HCT116 (cell line): Measurements from ENCODE around the gene ARHGEF12. TPM values are rescaled to one million over a fixed set of nuclear protein-coding genes. Genes with fewer than 3 reads are reported as not detected.

Experiments
- ATAC-seq: fragments of 200-7000 bp; cut with Tn5 transposase; 2 replicates; pipeline ENCODE4 v1.9.1; 2020; ENCODE audit warnings: mild to moderate bottlenecking, moderate library complexity
- BruUV-seq: library from RNA; stranded (reverse); fragments of 400-500 nt; replicated peaks from 2 replicates; lab custom pipeline; 2021; lab: Mats Ljungman, UMichigan
- CTCF ChIA-PET: fragments of 300-600 bp; sonication (Branson Sonifier 250); formaldehyde crosslinking; loops from one replicate; lab custom pipeline; 2021; ENCODE audit warnings: antibody characterized with exemption; lab: Charles Lee
- POLR2A ChIA-PET: fragments of 300-600, 350-600 bp; sonication (Branson Sonifier 250); formaldehyde crosslinking; loops from one replicate; lab custom pipeline; 2021; ENCODE audit warnings: antibody characterized with exemption; lab: Charles Lee
- RAD21 ChIA-PET, 2 experiments: fragments of 300-600 bp; sonication (Branson Sonifier 250); formaldehyde crosslinking; loops; one replicate each; lab custom pipeline; 2023; ENCODE audit warnings: low total read pairs in 2 of 2; ENCODE audit not compliant: uncharacterized antibody in 2 of 2, unreplicated experiment in 2 of 2, low non-redundant PET in 1 of 2; lab: Charles Lee
- DNase-seq: peaks from one replicate; pipeline ENCODE4 v3.0.0-alpha.2; 2010; ENCODE audit warnings: low read depth, low spot score
- H2AFZ ChIP-seq: fragments of 200-600 bp; shearing (Covaris generic), sonication (generic); 2 replicates; pipeline ENCODE4 v1.6.1; 2017; ENCODE audit warnings: low read depth, mixed run types, mixed read lengths, antibody characterized with exemption, low read length; ENCODE audit not compliant: poor library complexity, severe bottlenecking
- H3K27ac ChIP-seq: 2 replicates; pipeline ENCODE4 v1.5.1; 2012; ENCODE audit warnings: low read depth, low read length
- H3K27me3 ChIP-seq: fragments of 200-600 bp; sonication (generic); 2 replicates; pipeline ENCODE4 v1.6.1; 2016; ENCODE audit warnings: mixed run types, low read length, mixed read lengths; ENCODE audit not compliant: insufficient read depth
- H3K36me3 ChIP-seq, 2 experiments: fragments of 200-500 bp in 1 of 2; fragments of 200-600 bp in 1 of 2; sonication (Bioruptor generic) in 1 of 2; sonication (generic) in 1 of 2; 2 replicates each; pipeline versions ENCODE4 v1.5.1 to v1.6.1; 2014 to 2016; ENCODE audit warnings: low read length in 2 of 2, inconsistent platforms in 1 of 2, mixed read lengths in 1 of 2, mixed run types in 1 of 2; ENCODE audit not compliant: insufficient read depth in 2 of 2, control insufficient read depth in 1 of 2
- H3K4me1 ChIP-seq, 2 experiments: fragments of 200-600 bp in 1 of 2; sonication (generic) in 1 of 2; 2 replicates each; pipeline versions ENCODE4 v1.5.1 to v1.6.1; 2012 to 2017; ENCODE audit warnings: low read length in 2 of 2, inconsistent platforms in 1 of 2, mild to moderate bottlenecking in 1 of 2, mixed read lengths in 1 of 2, mixed run types in 1 of 2, moderate library complexity in 1 of 2; ENCODE audit not compliant: insufficient read depth in 2 of 2, control insufficient read depth in 1 of 2
- H3K4me2 ChIP-seq: fragments of 200-600 bp; sonication (generic); 2 replicates; pipeline ENCODE4 v1.6.1; 2017; ENCODE audit warnings: mixed run types, low read length, mixed read lengths
- H3K4me3 ChIP-seq, 2 experiments: fragments of 200-600 bp in 1 of 2; sonication (generic) in 1 of 2; replicated peaks in 1 of 2; 2 replicates each; pipeline ENCODE4 v1.5.1; 2011 to 2016; ENCODE audit warnings: low read length in 2 of 2, control low read depth in 1 of 2, low read depth in 1 of 2, mild to moderate bottlenecking in 1 of 2, mixed read lengths in 1 of 2, mixed run types in 1 of 2
- H3K79me2 ChIP-seq: fragments of 200-600 bp; sonication (generic); 2 replicates; pipeline ENCODE4 v1.6.1; 2017; ENCODE audit warnings: mild to moderate bottlenecking, mixed run types, low read length, moderate library complexity, mixed read lengths; ENCODE audit not compliant: insufficient read depth
- H3K9ac ChIP-seq: fragments of 200-600 bp; sonication (generic); 2 replicates; pipeline ENCODE4 v1.6.1; 2016; ENCODE audit warnings: low read length, mixed read lengths
- H3K9me2 ChIP-seq: fragments of 200-600 bp; sonication (generic), shearing (Covaris generic); 2 replicates; pipeline ENCODE4 v1.6.1; 2017; ENCODE audit warnings: mixed run types, mild to moderate bottlenecking, moderate library complexity; ENCODE audit not compliant: insufficient read depth
- H3K9me3 ChIP-seq, 2 experiments: fragments of 200-500 bp in 1 of 2; fragments of 200-600 bp in 1 of 2; sonication (Bioruptor generic) in 1 of 2; sonication (generic) in 1 of 2; 2 replicates each; pipeline ENCODE4 v1.6.1; 2014 to 2017; ENCODE audit warnings: low read length in 2 of 2, mixed read lengths in 2 of 2, inconsistent platforms in 1 of 2, low read depth in 1 of 2, mild to moderate bottlenecking in 1 of 2, mixed run types in 1 of 2, moderate library complexity in 1 of 2; ENCODE audit not compliant: control insufficient read depth in 1 of 2, insufficient read depth in 1 of 2
- H4K20me1 ChIP-seq: fragments of 200-600 bp; sonication (generic), shearing (Covaris generic); 2 replicates; pipeline ENCODE4 v1.6.1; 2017; ENCODE audit warnings: mixed run types, mild to moderate bottlenecking, moderate library complexity; ENCODE audit not compliant: insufficient read depth
- CBX3 ChIP-seq: IDR thresholded peaks from 2 replicates; pipeline ENCODE4 v1.6.1; 2012; ENCODE audit warnings: low read depth
- CTCF ChIP-seq, 3 experiments: fragments of 200-600 bp in 1 of 3; sonication (generic) in 1 of 3; IDR thresholded peaks in 2 of 3; conservative IDR thresholded peaks in 1 of 3; 2 replicates each; pipeline ENCODE4 v1.5.1; 2012 to 2017; ENCODE audit warnings: low read depth in 2 of 3, low read length in 2 of 3, antibody characterized with exemption in 1 of 3, borderline replicate concordance in 1 of 3, control low read depth in 1 of 3, mild to moderate bottlenecking in 1 of 3, mixed read lengths in 1 of 3, mixed run types in 1 of 3, moderate library complexity in 1 of 3; ENCODE audit not compliant: insufficient read depth in 1 of 3
- EGR1 ChIP-seq: IDR thresholded peaks from 2 replicates; pipeline ENCODE4 v1.6.1; 2012; ENCODE audit warnings: low read depth
- ELF1 ChIP-seq: IDR thresholded peaks from 2 replicates; pipeline ENCODE4 v1.6.1; 2012; ENCODE audit warnings: low read depth, borderline replicate concordance
- EZH2 ChIP-seq: fragments of 200-600 bp; sonication (generic); IDR thresholded peaks from 2 replicates; pipeline ENCODE4 v1.6.1; 2017; ENCODE audit warnings: antibody characterized with exemption, mixed run types
- EZH2phosphoT487 ChIP-seq: fragments of 200-600 bp; IDR thresholded peaks from 2 replicates; pipeline ENCODE4 v1.6.1; 2018; ENCODE audit warnings: antibody characterized with exemption, borderline replicate concordance
- JUND ChIP-seq: IDR thresholded peaks from 2 replicates; pipeline ENCODE4 v1.6.1; 2012
- MAX ChIP-seq: IDR thresholded peaks from 2 replicates; pipeline ENCODE4 v1.6.1; 2012
- POLR2A ChIP-seq: IDR thresholded peaks from 2 replicates; pipeline ENCODE4 v1.7.0; 2011; ENCODE audit warnings: borderline replicate concordance; ENCODE audit not compliant: insufficient read depth, insufficient read length; ENCODE audit errors: extremely low read depth
- POLR2AphosphoS5 ChIP-seq: IDR thresholded peaks from 2 replicates; pipeline ENCODE4 v1.6.1; 2011; ENCODE audit warnings: mild to moderate bottlenecking, low read depth, low read length, moderate library complexity
- RAD21 ChIP-seq: IDR thresholded peaks from 2 replicates; pipeline ENCODE4 v1.6.1; 2012; ENCODE audit warnings: low read depth, mild to moderate bottlenecking
- REST ChIP-seq: IDR thresholded peaks from 2 replicates; pipeline ENCODE4 v1.6.1; 2012; ENCODE audit warnings: low read depth
- SP1 ChIP-seq: IDR thresholded peaks from 2 replicates; pipeline ENCODE4 v1.6.1; 2012; ENCODE audit warnings: low read depth
- SRF ChIP-seq: IDR thresholded peaks from 2 replicates; pipeline ENCODE4 v1.6.1; 2012; ENCODE audit warnings: low read depth
- ZFX ChIP-seq: fragments of 450-650 bp; IDR thresholded peaks from 2 replicates; pipeline ENCODE4 v1.6.1; 2017
- ZNF274 ChIP-seq: fragments of 200-500 bp; sonication (Bioruptor generic); IDR thresholded peaks from 2 replicates; pipeline ENCODE4 v1.6.1; 2014; ENCODE audit warnings: mild to moderate bottlenecking, low read depth, low read length, inconsistent platforms
- intact Hi-C: fragments of 100-400 bp; cut with micrococcal nuclease; formaldehyde crosslinking; loops from 2 replicates; pipeline ENCODE4 v1.10.0; 2022
- total RNA-seq: library from RNA; stranded (reverse); gene quantifications from one replicate; pipeline ENCODE4 v1.2.1, GENCODE V29; 2021; ENCODE audit not compliant: unreplicated experiment

ARHGEF12 gene
- total RNA-seq, 1 experiment from 2014 or later = 81.4 TPM

GRCh38 chr11:120333801-120334200 lies 2.4 kb upstream of the ARHGEF12 start:
- Histone ChIP-seq H3K27me3 (no peaks in the 10 kb centered on the region), H2AFZ (no peak overlapping the region), H3K4me2 (peak overlapping the region; percentile 23; the same call in 1 of the 2 replicates), H3K9me2 (no peaks in the 10 kb centered on the region), H3K36me3 (no peaks in the 10 kb centered on the region)
- RAD21 ChIA-PET = no interaction called here
- TF ChIP-seq ELF1 (no peak), ZFX (no peak), EZH2 (no peak), POLR2AphosphoS5 (no peak), EZH2phosphoT487 (no peak), CBX3 (no peak), ZNF274 (no peak), SP1 (no peak), JUND (no peak), RAD21 (no peak)
- TF ChIP-seq, all 23 proteins: peak for 0
- H4K20me1 ChIP-seq = peaks cover 10% of the 10 kb centered on the region; the same call in 1 of the 2 replicates
- ChIA-PET CTCF (interaction anchor here (1.7 kb wide), 1 partner anchor 67 kb away, joined by 4 read pairs; no protein-coding TSS in a partner anchor), POLR2A (no interaction called here)
- H3K9ac ChIP-seq = no peak overlapping the region
- no TSS peak for BruUV-seq
- ATAC-seq = no peak
- H3K79me2 ChIP-seq = peaks cover 23% of the 10 kb centered on the region
- no peaks in the 10 kb centered on the region for H3K9me3 ChIP-seq
- peaks cover 42 to 61% of the 10 kb centered on the region in 2 experiments for H3K4me1 ChIP-seq
- DNase-seq = no peak
- no peak overlapping the region for H3K27ac ChIP-seq
- intact Hi-C loops = loop anchor here (10.0 kb wide), 1 partner anchor 351 kb away; no protein-coding TSS in a partner anchor
- no peak overlapping the region for H3K4me3 ChIP-seq

- Histone ChIP-seq H3K9me2 (no peaks in the 10 kb centered on the region), H3K36me3 (no peaks in the 10 kb centered on the region), H3K79me2 (peaks cover 28% of the 10 kb centered on the region), H3K27me3 (no peaks in the 10 kb centered on the region), H4K20me1 (peaks cover 10% of the 10 kb centered on the region; the same call in 1 of the 2 replicates), H3K4me1 (peaks cover 45 to 66% of the 10 kb centered on the region in 2 experiments), H3K9ac (no peak overlapping the region), H3K4me3 (no peak overlapping the region), H3K9me3 (no peaks in the 10 kb centered on the region), H2AFZ (no peak overlapping the region), H3K4me2 (no peak overlapping the region), H3K27ac (no peak overlapping the region)
- ATAC-seq = no peak
- CTCF ChIA-PET = interaction anchor here (1.0 to 1.7 kb wide), 3 partner anchors 11 to 66 kb away, joined by 3 to 6 read pairs (median 4); no protein-coding TSS in a partner anchor
- POLR2A ChIA-PET = no interaction called here
- no TSS peak for BruUV-seq
- DNase-seq = no peak
- RAD21 ChIA-PET = no interaction called here
- intact Hi-C loops = loop anchor here (10.0 kb wide), 1 partner anchor 350 kb away; no protein-coding TSS in a partner anchor
- no peak for TF ChIP-seq JUND
- TF ChIP-seq POLR2A = no peak
- TF ChIP-seq EGR1 = no peak
- no peak for TF ChIP-seq CBX3
- TF ChIP-seq MAX = no peak
- TF ChIP-seq POLR2AphosphoS5 = no peak
- TF ChIP-seq CTCF (IDR thresholded peaks at IDR 0.05 in 2 of 3, conservative IDR thresholded peaks at IDR 0.05 in 1 of 3; ENCODE audit: borderline replicate concordance in 1 of 3, insufficient read depth in 1 of 3, low read depth in 2 of 3, low read length in 2 of 3) = no peak
- no peak for TF ChIP-seq EZH2
- no peak for TF ChIP-seq SRF
- TF ChIP-seq EZH2phosphoT487 = no peak
- no peak for TF ChIP-seq REST
Measured at GRCh38 chr11:120334332-120334731, 1.9 kb upstream of the ARHGEF12 start.
